Neural cell (in vitro differentiated cells): ENCODE results near the gene CEP72. TPM values are rescaled to one million over a fixed set of nuclear protein-coding genes. Genes with fewer than 3 reads are reported as not detected.
A peak's percentile ranks its signal among the peaks of the same experiment; 100 is the strongest.

Experiments
- H2AFZ ChIP-seq: fragments of 200-600, 300-800 bp; sonication (generic), shearing (Covaris generic); 2 replicates; pipeline ENCODE4 v1.6.0; 2014; ENCODE audit warnings: low read depth, mild to moderate bottlenecking, antibody characterized with exemption, low read length, moderate library complexity
- H3F3A ChIP-seq: fragments of 200-600 bp; shearing (Covaris generic); 2 replicates; pipeline ENCODE4 v1.6.1; 2016; ENCODE audit warnings: mild to moderate bottlenecking, moderate library complexity, mixed read lengths, antibody characterized with exemption, low read length; ENCODE audit not compliant: insufficient read depth, poor library complexity, severe bottlenecking
- H3K27ac ChIP-seq: fragments of 200-600, 300-800 bp; sonication (generic), shearing (Covaris generic); 2 replicates; pipeline ENCODE4 v1.5.1; 2014; ENCODE audit warnings: mild to moderate bottlenecking, low read length, moderate library complexity
- H3K27me3 ChIP-seq: fragments of 300-800, 200-600 bp; sonication (generic), shearing (Covaris generic); 2 replicates; pipeline ENCODE4 v1.6.0; 2014; ENCODE audit warnings: mild to moderate bottlenecking, low read depth, low read length, moderate library complexity; ENCODE audit not compliant: insufficient read depth
- H3K36me3 ChIP-seq: fragments of 300-800, 200-600 bp; sonication (generic), shearing (Covaris generic); 2 replicates; pipeline ENCODE4 v1.5.1; 2014; ENCODE audit warnings: mild to moderate bottlenecking, antibody characterized with exemption, low read length, moderate library complexity; ENCODE audit not compliant: insufficient read depth
- H3K4me2 ChIP-seq: fragments of 300-800, 200-600 bp; sonication (generic), shearing (Covaris generic); 2 replicates; pipeline ENCODE4 v1.6.0; 2014; ENCODE audit warnings: mild to moderate bottlenecking, low read length
- H3K4me3 ChIP-seq: fragments of 300-800, 200-600 bp; sonication (generic), shearing (Covaris generic); 2 replicates; pipeline ENCODE4 v1.5.1; 2014; ENCODE audit warnings: mild to moderate bottlenecking, low read length, moderate library complexity
- H3K79me2 ChIP-seq: fragments of 200-600 bp; shearing (Covaris generic); replicated peaks from 2 replicates; pipeline ENCODE4 v1.6.0; 2014; ENCODE audit warnings: mild to moderate bottlenecking, low read length, moderate library complexity; ENCODE audit not compliant: insufficient read depth
- H3K9ac ChIP-seq: fragments of 300-800, 200-600 bp; sonication (generic), shearing (Covaris generic); 2 replicates; pipeline ENCODE4 v1.6.1; 2016; ENCODE audit warnings: mild to moderate bottlenecking, low read length, mixed read lengths
- H3K9me2 ChIP-seq: fragments of 200-600 bp; shearing (Covaris generic); 2 replicates; pipeline ENCODE4 v1.6.1; 2016; ENCODE audit warnings: mild to moderate bottlenecking, low read length, mixed read lengths; ENCODE audit not compliant: insufficient read depth
- H3K9me3 ChIP-seq: fragments of 200-600, 300-800 bp; sonication (generic), shearing (Covaris generic); 2 replicates; pipeline ENCODE4 v1.6.1; 2016; ENCODE audit warnings: mild to moderate bottlenecking, mixed run types, low read length, moderate library complexity, mixed read lengths
- H4K20me1 ChIP-seq: fragments of 200-600 bp; shearing (Covaris generic); 2 replicates; pipeline ENCODE4 v1.6.1; 2016; ENCODE audit warnings: mild to moderate bottlenecking, mixed run types; ENCODE audit not compliant: insufficient read depth
- CTCF ChIP-seq: fragments of 450-650 bp; IDR thresholded peaks from 2 replicates; pipeline ENCODE4 v1.5.1; 2014; ENCODE audit warnings: antibody characterized with exemption, mild to moderate bottlenecking, moderate library complexity; ENCODE audit not compliant: poor library complexity, severe bottlenecking
- EP300 ChIP-seq: fragments of 450-650 bp; conservative IDR thresholded peaks from 2 replicates; pipeline ENCODE4 v1.6.1; 2014; ENCODE audit warnings: antibody characterized with exemption, mild to moderate bottlenecking, moderate library complexity; ENCODE audit not compliant: poor library complexity, severe bottlenecking
- EZH2 ChIP-seq: fragments of 200-600, 300-800 bp; shearing (Covaris generic), sonication (generic); IDR thresholded peaks from 2 replicates; pipeline ENCODE4 v1.6.1; 2014; ENCODE audit warnings: antibody characterized with exemption, low read length, borderline replicate concordance, mild to moderate bottlenecking; ENCODE audit not compliant: insufficient read depth, poor library complexity, severe bottlenecking
- MXI1 ChIP-seq: fragments of 450-650 bp; conservative IDR thresholded peaks from 2 replicates; pipeline ENCODE4 v1.6.1; 2014; ENCODE audit warnings: antibody characterized with exemption, mild to moderate bottlenecking; ENCODE audit not compliant: poor library complexity, severe bottlenecking
- POLR2AphosphoS5 ChIP-seq: IDR thresholded peaks from 2 replicates; pipeline ENCODE4 v1.6.1; 2012
- RAD21 ChIP-seq: fragments of 450-650 bp; conservative IDR thresholded peaks from 2 replicates; pipeline ENCODE4 v1.6.1; 2014; ENCODE audit warnings: antibody characterized with exemption, mild to moderate bottlenecking, moderate library complexity
- REST ChIP-seq: IDR thresholded peaks from 2 replicates; pipeline ENCODE4 v1.6.1; 2012; ENCODE audit warnings: borderline replicate concordance
- SMC3 ChIP-seq: fragments of 450-650 bp; conservative IDR thresholded peaks from 2 replicates; pipeline ENCODE4 v1.6.1; 2014; ENCODE audit warnings: antibody characterized with exemption, mild to moderate bottlenecking, moderate library complexity; ENCODE audit not compliant: poor library complexity
- TAF1 ChIP-seq: IDR thresholded peaks from 2 replicates; pipeline ENCODE4 v1.6.1; 2012; ENCODE audit warnings: low read depth
- polyA plus RNA-seq: library from polyadenylated mRNA; depleted of rRNA; stranded (reverse); fragments of >200 nt; gene quantifications from 2 replicates; pipeline ENCODE4 v1.2.3, GENCODE V29; 2014

CEP72 gene
- polyA plus RNA-seq, 1 donor from 2014 or later, result 5.9 TPM

- H3K9ac ChIP-seq, result peak overlapping the region; percentile 73
- H3K36me3 ChIP-seq, result no peaks in the 10 kb centered on the region
- peak overlapping the region; percentile 87 for H3K4me3 ChIP-seq
- peaks cover 16% of the 10 kb centered on the region for H3K79me2 ChIP-seq
- no peaks in the 10 kb centered on the region for H3K9me3 ChIP-seq
- H3F3A ChIP-seq, result no peaks in the 10 kb centered on the region
- no peaks in the 10 kb centered on the region for H3K27me3 ChIP-seq
- TF ChIP-seq EP300 (no peak), EZH2 (no peak), TAF1 (no peak), CTCF (no peak), POLR2AphosphoS5 (no peak), MXI1 (no peak), SMC3 (no peak), REST (no peak), RAD21 (no peak)
- H3K27ac ChIP-seq, result no peak overlapping the region
- peak overlapping the region; percentile 73 for H2AFZ ChIP-seq
- H3K4me2 ChIP-seq, result peak overlapping the region; percentile 78
- no peaks in the 10 kb centered on the region for H4K20me1 ChIP-seq
- no peaks in the 10 kb centered on the region for H3K9me2 ChIP-seq
These were observed 1.1 kb upstream of the CEP72 start for GRCh38 chr5:610744-611730.

- Histone ChIP-seq H3F3A (no peaks in the 10 kb centered on the region), H3K4me3 (peak overlapping the region; percentile 87), H3K9ac (peak overlapping the region; percentile 47), H3K9me2 (no peaks in the 10 kb centered on the region), H3K79me2 (peaks cover 19% of the 10 kb centered on the region), H3K27me3 (no peaks in the 10 kb centered on the region), H4K20me1 (no peaks in the 10 kb centered on the region), H3K36me3 (no peaks in the 10 kb centered on the region), H2AFZ (peak overlapping the region; percentile 33), H3K9me3 (no peaks in the 10 kb centered on the region), H3K27ac (no peak overlapping the region), H3K4me2 (peak overlapping the region; percentile 73)
- no peak for TF ChIP-seq TAF1
- peak; percentile 40 for TF ChIP-seq SMC3
- TF ChIP-seq MXI1, result peak; percentile 6
- TF ChIP-seq CTCF, result no peak
- TF ChIP-seq RAD21, result peak; percentile 27
These were observed 621 bp downstream of the CEP72 start for GRCh38 chr5:612498-613424.
